ENCODE data around the gene ANO7.

DNA sequence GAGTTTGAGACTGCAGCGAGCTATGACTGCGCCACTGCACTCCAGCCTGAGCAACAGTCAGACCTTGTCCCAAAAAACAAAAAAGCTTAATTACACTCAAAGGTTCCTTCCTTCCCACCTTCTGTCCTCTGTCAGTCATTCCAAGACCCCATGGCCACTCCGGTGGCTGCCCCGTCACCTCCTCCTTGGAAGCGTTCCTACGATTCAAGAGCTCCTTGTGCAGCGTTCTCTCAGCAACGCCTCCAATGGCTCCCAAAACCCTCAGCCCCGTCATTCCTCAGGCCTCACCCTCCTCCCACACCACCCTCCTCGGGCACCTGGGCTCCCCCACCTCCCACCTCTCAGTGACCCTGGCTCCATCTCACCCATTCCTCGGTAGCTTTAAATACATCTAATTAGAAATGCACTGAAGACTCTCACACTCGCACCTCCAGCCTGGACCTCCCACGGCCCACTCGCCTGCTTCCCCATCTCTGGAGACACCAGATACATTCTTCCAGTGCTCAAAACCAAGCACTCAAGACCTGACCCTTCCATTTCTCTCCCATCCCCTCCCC, 47.2 kb upstream of the ANO7 start:
- TF ChIP-seq CTCF (IDR thresholded peaks at IDR 0.05): no peak
- no peak for TF ChIP-seq POLR2A (IDR thresholded peaks at IDR 0.05)
- no peak for TF ChIP-seq POLR2AphosphoS5 (IDR thresholded peaks at IDR 0.05)

Measured in prostate gland (tissue), 2 donors.